NCI-H1436 treated with DMSO at 0.1 percent for 48 hours (cell line): Measurements from ENCODE around the gene NEGR1.
"Not testable (repeated sequence)": the region's sequence is repeated elsewhere in the genome, so short reads cannot be mapped to it uniquely, and the experiment has no call there.

Experiments used
- DNase-seq: peaks from one replicate; lab custom pipeline; 2025; lab: John Stamatoyannopoulos, UW

Gene NEGR1

DNA sequence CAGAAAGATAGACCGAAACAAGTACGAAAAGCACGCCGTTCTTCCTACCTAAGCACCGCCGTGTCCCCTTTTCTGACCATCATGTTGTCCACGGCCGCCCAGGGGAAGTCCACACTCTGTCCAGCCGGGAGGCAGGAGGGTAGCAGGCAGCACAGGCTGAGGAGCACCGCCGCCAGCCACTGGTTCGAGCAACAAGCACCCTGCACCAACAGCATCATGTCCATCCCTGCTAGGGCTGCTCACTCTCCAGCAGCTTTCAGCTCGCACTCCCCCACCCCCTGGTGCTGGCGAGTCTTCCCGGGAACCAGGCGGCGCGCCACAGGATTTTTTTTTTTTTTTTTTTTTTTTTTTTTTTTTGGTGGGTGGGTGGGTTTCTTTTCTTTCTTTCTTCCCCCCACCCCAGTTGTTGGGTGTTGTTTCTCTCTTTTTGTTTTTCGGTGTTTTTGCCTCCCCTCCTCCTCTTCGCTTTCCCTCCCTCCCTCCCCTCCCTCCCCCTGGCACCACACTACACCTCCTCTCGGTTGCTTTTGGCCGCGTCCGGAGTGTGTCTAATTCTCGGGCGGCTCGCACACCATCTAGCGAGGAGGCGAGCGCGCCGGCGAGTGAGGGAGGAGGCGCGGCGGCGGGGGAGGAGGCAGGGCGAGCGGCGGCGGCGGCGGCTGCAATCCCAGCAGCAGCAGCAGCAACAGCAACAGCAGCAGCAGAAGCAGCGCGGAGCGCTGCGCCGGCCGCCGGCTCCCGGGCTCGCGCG lies at the start of gene NEGR1:
NEGR1 (minus strand) TSS at position 269 of the 751 bp plus-strand sequence.
- DNase-seq: peak; percentile 63

DNA sequence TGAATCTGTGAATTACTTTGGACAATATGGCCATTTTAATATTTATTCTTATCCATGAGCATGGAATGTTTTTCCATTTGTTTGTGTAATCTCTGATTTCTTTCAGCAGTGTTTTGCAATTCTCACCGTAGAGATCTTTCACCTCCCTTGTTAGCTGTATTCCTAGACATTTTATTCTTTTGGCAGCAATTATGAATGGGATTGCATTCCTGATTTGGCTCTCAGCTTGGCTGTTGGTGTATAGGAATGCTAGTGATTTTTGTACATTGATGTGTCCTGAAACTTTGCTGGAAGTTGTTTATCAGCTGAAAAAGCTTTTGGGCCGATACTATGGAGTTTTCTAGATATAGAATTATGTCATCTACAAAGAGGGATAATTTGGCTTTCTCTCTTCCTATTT lies 44.2 kb upstream of the NEGR1 start:
- DNase-seq: no peak

DNA sequence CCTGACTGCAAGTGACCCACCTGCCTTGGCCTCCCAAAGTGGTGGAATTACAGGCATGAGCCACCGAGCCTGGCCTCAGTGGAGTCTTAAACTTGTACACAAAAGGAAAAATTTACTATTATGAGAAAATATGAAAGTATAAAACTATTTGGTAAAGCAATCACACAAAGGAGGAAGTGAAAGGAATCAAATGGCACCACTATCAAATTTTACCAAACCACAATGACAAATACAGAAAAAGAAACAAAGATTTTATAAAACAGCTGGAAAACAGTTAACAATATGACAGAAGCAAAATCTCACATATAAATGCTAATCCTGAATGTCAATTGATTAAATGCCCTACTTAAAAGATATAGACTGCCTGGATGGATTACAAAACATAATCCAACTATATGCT lies 42.1 kb upstream of the NEGR1 start:
- DNase-seq: no peak

DNA sequence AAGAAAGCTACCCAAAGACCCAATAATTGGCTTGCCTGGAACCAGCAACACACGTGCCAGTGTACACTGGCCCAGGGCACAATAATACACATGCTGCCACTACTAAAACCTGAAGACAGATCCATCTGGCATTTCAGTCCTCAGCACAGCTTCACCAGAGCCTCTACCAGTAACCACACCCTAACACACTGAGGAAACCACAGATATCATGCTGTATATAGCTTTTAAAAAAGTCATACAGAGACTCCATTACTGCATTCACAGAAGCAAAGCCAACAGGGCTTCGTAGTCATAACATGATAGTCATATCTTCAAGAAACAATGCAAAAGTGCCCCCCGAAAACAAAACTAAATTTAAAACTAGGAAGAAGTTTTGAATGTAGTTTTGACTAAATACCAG lies 40.6 kb upstream of the NEGR1 start:
- no peak for DNase-seq

DNA sequence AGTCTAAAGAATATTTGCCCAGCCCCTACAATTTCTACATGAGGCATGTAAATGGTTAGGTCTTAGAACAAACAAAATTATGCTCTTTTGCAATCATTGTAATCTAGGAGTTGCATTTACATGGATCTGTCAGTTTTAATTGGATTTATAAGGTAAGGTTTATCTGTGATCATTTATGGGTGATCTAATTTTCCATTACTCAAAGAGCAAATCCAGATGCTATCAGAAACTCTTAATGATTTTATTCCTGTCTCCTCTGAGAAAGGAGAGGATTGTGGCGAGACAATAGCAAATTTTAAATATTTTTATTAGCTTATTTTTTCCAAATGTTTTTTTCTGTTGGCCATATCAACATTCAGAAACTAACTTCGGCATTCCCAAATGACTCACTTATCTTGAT lies 14.2 kb upstream of the NEGR1 start:
- DNase-seq: no peak

DNA sequence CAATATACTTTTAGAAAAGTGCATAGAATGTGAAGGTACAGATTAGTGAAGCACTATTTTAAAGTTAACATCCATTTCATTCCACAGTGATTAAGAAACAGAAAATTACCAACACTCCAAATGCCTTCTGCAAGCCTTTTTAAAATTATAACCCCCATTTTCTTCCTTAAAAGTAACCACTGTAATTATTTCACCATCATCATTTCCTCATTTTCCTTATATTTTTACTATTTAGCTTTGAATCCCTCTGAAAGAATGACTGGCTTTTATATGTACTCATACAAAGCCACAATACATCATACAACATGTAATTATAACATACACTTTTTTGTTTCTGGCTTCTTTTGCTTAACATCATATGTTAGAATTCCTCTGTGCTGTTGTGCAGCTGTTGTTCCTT lies 6.5 kb upstream of the NEGR1 start:
- no peak for DNase-seq

DNA sequence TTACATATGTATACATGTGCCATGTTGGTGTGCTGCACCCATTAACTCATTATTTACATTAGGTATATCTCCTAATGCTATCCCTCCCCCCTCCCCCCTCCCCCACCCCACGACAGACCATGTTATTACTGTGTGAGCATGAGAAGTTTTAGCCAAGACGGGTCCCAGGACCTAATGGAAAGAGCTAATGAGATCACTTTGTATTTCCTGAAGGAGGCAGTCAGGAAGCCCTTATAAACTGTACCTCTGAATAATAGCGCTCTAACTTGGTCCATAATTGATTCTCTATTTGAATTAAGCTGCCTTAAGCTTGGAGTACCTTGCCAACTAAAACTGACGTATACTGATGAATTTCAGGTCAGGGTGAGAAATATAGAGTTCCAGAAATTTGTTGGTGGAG lies 4.1 kb upstream of the NEGR1 start:
- no peak for DNase-seq

DNA sequence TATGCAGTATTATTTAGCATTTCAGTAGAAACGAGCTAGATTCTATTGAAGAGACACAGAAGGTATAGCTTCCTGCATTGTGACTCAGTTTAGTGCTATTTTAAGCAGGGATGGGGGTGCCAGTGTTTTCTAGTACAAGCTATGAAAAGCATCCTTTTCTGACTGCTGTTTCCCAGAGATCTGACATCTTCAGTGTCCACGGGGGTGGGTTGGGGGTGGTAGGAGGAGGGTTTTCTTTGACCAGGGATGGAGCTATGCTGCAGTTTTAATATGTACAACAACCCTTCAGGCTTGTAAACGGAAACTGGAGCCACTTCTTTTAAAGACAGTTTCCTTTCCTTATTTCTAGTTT lies 2.7 kb upstream of the NEGR1 start:
- DNase-seq: no peak

DNA sequence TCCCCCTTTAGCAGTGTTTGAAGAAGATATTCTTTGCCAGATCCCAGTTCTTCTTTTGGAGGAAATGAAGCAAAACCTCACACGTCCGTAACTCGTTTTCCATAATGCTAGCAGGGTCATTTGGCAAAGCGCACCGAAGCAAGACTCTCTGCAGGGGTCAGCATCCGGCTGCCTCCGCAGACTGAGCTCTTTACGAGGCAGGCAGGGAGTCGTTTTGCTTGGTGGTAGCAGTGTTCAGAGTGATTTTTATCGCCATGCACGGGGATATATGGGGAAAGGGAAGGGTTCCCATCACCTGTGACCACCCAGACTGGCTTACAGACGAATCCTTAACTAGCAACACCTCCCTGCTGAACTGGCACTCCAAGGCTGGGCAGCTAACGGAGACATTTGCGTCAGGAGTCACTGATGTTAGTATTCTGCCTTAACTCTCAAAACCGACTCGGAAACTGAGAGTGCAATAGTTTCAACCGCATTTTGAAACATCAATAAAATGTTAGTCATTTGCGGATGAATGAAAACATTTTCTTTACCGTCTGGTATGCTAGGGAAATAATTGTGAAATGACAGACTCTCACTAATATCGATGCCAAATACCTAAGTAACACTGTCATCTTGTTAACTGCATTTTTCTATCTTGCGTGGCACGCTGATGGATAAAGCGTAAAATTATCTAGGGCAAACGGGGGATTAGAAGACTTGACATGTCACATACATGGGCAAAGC lies 2.2 kb upstream of the NEGR1 start:
- no peak for DNase-seq

DNA sequence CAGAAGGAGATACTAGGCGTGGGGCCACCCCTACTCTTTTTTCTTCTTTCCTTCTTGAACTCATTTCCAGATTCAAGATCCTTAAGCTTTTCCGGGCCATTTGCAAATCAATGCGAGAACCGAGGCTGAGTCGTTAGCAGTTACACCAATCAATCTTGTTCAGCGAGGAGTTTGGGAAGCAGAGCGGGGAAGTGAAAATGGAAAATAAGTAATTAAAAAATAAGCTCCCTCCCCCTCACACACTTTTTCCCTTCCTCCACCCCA lies 1.7 kb upstream of the NEGR1 start:
- no peak for DNase-seq

DNA sequence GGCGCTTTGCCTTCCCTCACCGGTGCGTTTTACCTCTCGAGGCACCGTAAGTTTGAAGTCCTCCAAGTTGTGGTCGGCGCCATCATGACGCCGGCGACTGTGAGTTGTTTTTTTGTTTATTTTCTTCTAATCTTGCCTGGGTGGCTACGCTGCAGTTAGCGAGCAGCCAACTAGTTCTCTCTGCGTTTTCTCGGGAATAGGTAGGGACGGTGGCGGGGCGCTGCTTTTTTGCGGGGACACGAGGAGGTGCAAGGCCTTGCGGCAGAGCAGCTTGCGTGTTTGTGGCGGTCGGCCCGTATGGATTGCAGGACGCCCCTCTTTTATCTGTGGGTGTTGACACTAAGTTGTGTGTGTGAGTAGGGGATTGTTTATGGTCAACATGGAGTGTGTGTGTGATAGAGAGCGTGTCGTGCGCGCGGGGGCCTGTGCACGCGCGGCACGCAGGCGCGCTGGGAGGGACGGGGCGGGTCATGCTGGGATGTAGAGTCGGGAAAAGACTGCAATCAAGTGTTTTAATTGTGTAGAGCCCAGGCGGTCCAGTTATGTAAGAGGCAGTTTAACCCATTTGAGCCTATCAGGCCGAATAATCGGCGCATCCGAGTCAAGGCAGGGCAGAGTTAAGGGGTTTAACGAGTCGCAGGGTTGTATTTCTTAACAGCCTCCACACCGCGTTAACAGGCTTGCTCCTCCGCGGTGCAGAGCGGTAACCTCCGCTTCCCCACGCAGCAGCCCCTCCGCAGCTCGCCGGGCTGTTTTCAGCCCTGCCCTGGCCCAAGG lies 1.2 kb upstream of the NEGR1 start:
- DNase-seq: peak; percentile 62

DNA sequence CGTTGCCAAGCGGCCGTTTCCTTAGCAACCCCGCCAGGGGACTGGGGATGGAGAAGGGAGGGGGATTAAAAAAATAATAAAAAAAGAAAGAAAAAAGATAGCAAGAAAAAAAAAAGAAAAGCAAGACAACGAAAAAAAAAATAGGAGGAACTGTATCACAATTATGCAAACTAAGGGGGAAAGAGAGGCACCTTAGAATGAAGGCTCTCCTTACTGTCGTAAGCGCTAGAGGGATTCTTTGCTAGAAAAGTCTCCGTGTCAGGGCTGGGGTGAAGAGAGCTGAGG lies 625 bp upstream of the NEGR1 start:
- DNase-seq: no peak

DNA sequence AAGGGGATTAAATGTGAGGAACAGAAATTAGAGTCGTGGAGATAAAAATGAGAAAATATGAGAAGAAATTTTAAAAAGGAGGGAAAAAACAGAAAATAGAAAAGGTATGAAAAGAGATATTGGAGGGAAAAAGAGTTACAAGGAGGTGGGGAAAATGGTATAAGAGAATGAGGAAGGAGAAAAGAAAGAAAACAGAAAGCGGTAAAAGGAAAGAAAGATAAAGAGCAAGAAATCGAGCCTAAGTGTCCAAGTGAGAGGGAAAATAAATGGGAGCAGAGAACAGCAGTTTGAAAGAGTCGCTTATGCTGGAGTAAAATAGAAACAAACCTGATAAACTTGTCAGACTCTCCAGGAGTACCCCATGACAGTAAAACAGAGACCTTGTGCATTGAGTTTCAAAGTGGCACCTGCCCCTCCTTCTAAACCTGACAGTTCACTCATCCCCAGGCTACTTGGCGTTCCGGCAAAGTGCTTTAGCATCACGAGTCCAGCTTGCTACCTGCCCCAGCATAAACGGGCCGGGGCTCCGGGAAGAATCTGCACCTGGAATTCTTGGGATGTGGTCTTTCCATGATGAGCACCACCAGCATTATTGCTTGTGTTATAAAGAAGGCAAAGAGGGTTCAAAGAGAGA lies 585 bp downstream of the NEGR1 start:
- no peak for DNase-seq

DNA sequence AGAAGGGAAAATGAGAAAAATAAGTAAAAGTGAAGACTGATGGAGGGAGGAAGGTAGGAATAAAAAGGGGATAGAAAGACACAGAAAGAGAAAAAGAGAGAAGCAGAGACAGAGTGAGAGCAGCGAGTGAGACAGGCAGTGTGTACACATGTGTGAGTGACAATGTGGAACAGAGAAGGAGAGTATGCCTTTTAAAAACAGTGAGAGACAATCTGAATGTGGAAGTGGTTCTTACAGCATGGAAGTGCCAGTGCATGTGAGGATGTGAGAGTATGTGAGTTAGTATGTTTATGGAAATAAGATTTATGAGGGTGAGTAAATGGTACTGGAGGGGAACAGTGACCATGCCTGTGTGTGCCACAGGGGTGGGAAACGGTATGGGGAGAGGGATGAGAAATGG lies 1.2 kb downstream of the NEGR1 start:
- no peak for DNase-seq

DNA sequence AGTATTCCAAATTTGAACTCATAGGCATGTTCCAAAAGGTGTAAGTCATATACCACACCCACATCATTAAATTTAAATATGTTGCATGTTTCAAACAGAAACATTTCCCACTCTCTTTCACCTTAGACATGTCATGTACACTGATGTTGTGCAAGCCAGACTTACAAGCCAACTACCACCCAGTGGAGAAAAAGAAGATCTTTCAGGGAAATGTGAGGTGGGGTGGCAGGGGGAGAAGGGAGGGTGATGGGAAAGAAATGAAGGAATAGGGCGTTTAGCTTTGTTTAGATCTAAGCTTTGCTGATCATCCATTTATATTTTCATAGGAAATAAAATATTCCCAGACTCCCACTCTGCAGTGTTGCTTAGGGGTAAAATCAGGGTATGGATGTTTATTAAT lies 1.6 kb downstream of the NEGR1 start:
- DNase-seq: no peak

DNA sequence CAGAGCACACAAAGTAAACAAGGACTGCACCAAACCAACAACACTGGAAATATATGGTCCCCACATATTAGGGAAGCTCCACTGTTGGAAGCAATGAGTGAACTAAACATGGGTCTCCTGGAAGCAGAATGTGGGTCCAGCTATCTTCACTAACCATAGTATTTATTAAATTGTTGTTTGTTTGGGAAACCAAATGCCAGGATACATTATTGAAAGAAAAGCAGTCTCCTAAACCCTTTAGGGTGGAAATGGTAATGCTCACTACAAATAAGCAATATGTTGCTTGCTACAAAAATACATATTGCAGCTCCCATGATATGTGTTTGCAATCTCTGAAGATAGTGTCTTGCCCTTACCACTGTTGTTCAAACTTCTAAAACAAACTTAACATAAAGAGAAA lies 2.2 kb downstream of the NEGR1 start:
- DNase-seq: no peak

DNA sequence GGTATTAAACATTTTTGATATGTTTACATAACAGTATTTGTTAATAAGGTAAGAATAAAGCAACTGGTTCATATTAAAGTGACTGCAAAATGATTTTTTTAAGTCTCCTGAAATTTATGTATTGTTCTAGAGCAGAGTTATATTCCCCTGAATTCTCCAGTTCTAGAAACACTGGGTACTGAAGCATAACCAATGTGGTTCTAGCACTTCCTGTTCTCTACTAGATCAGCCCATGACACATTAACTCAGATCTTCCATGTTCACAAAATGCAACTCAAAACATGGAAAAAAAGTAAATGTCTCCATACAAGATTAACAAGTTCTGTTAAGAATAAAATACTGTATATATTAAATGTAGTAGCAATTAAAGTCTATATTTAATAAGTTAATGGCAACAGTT lies 3.9 kb downstream of the NEGR1 start:
- DNase-seq: no peak

DNA sequence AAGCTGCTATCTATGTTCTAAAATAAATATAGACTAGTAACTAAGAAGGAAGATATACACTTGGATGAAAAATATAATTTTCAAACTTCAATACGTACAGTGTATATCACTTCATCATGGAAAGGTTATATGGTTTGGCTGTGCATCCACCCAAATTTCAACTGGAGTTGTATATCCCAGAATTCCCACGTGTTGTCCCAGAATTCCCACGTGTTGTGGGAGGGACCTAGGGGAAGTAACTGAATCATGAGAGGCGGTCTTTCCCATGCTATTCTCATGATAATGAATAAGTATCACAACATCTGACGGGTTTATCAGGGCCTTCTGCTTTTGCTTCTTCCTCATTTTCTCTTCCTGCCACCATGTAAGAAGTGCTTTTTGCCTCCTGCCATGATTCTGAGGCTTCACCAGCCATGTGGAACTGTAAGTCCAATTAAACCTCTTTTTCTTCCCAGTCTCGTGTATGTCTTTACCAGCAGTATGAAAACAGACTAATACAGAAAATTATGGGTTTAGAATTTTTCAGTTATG lies 10.7 kb downstream of the NEGR1 start:
- DNase-seq: no peak

DNA sequence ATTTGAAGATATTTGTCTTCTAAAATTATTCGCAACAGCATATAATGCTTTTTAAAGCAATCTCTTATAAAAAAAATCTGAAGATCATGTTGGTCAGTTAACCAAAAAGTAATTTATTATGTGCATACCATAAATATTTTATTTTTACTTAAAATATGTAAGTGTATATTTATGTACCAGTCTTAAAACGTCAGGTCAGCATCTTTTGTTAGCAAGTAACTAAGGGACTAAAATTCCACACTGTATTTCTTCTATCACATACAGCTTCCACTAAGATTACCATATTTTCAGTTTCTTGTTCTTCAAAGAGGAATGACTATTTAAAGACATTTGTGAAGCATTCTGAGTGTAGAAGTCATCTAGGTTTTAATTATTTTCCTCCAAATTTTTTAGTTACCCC lies 19.6 kb downstream of the NEGR1 start:
- no peak for DNase-seq

DNA sequence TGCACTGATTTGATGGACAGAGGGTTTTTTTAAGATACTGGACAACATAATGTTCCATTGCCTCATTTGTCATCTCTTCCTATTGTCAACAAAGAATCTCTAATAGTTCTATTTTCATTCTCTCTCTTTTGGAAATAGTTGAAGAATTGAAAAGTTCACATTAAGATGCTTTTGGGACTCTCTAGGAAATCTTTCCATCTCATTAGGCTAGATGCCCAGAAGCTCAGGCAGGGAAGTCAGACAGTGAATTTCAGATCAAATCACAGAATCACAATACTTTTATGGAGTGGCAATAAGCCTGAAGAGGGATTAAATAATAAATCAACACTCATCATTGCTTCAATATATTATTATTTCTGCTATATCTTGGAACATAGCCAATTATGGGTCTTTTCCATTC lies 29.2 kb downstream of the NEGR1 start:
- DNase-seq: no peak

DNA sequence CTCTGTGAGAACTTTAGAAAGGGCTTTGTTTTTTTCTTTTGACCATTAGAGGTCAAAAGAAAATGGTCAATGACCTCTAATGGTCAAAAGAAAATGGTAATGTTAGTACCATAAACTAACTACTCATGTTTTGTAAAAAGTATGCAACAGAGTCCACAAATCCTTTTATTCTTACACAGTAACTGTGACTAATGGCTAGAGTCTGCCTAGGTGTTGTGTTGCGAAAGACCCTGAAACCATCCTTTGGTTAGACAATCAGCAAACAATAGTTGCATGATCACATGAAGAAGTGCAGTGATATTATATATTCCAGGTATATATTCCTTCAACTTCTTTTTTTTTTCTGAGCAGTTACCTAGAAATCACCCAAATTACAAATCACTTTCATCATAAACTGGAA lies 40.9 kb downstream of the NEGR1 start:
- DNase-seq: no peak

DNA sequence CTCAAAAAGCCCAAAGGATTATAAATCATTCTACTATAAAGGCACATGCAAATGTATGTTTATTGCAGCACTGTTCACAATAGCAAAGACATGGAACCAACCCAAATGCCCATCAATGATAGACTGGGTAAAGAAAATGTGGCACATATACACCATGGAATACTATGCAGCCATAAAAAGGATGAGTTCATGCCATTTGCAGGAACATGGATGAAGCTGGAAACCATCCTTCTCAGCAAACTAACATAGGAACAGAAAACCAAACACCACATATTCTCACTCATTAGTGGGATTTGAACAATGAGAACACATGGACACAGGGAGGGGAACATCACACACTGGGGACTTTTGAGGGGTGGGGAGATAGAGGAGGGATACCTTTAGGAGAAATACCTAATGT lies 46.4 kb downstream of the NEGR1 start:
- not testable (repeated sequence) for DNase-seq

DNA sequence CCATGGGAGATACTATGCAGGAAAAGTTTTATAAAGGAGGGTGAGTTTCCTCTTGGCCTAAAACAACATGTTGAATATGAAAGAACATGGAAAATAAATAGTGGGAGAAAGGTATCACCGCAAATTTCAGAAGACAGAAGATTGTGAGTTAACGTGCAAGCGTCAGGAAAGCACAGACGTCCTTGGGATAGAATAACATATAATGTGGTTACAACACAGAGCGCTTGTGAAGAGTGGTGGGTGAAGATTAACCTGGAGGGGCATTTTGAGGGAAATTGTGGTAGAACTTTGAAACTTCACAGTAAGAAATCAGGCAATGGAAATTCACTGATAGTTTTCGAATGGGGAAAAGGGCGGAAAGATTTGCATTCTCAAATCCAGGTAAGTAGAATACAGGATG lies 47.3 kb downstream of the NEGR1 start:
- no peak for DNase-seq
